ENCODE measurements around the gene HSFX1. TPM values are rescaled to one million over a fixed set of nuclear protein-coding genes. Genes with fewer than 3 reads are reported as not detected.

Gene HSFX1
- total RNA-seq, 2 donors from 2014 or later, result 0.67 to 1.00 TPM

Other genes with a start within 250 kb of the HSFX1 start
- gene EOLA1, start 233.1 kb upstream of the HSFX1 start, total RNA-seq, result 10 to 100 TPM; 26.7 to 28.1 TPM
- gene HSFX3, start 224.1 kb upstream of the HSFX1 start, total RNA-seq, result not detected
- not detected for gene MAGEA9B, start 186.6 kb upstream of the HSFX1 start, total RNA-seq
- gene HSFX2, start 178.8 kb upstream of the HSFX1 start, total RNA-seq, result under 1 TPM; 0.17 to 0.39 TPM
- 10 to 100 TPM; 19.8 to 22.9 TPM for gene TMEM185A, start 142.3 kb upstream of the HSFX1 start, total RNA-seq
- gene MAGEA11, start 62.0 kb upstream of the HSFX1 start, total RNA-seq, result not detected
- not detected for gene MAGEA9, start 7.9 kb downstream of the HSFX1 start, total RNA-seq
- not detected for gene MAGEA8, start 107.1 kb downstream of the HSFX1 start, total RNA-seq
- gene HSFX4, start 155.5 kb downstream of the HSFX1 start, total RNA-seq, result not detected
- 10 to 100 TPM; 44.2 to 54.3 TPM for gene EOLA2, start 164.4 kb downstream of the HSFX1 start, total RNA-seq